ENCODE measurements around the gene HSPD1. TPM values are rescaled to one million over a fixed set of nuclear protein-coding genes. Genes with fewer than 3 reads are reported as not detected.

Gene HSPD1
- total and polyA plus RNA-seq, 9 of the 15 experiments (the other 6 are each of a cell fraction or from before 2014, with no cell fraction given), result 398 to 1,014 (median 622) TPM

GRCh38 chr2:197453123-197453913 is 46.3 kb downstream of the HSPD1 start, which contains the start of gene COQ10B (continued):
- TF ChIP-seq ZNF407 (IDR thresholded peaks at IDR 0.05; ENCODE audit: low read depth), result peak; percentile 57
- no peak for TF ChIP-seq HBP1 (CRISPR knock-in tag; IDR thresholded peaks at IDR 0.05)
- TF ChIP-seq NFXL1 (CRISPR knock-in tag; IDR thresholded peaks at IDR 0.05), result no peak
- peak; percentile 93 for TF ChIP-seq CEBPG (CRISPR knock-in tag; IDR thresholded peaks at IDR 0.05)
- peak; percentile 94 to 95 for TF ChIP-seq CEBPG (tag; conservative IDR thresholded peaks at IDR 0.05 in 1 of 2, IDR thresholded peaks at IDR 0.05 in 1 of 2)
- TF ChIP-seq ZNF23 (CRISPR knock-in tag; IDR thresholded peaks at IDR 0.05), result no peak
- TF ChIP-seq DLX4 (CRISPR knock-in tag; IDR thresholded peaks at IDR 0.05), result no peak
- TF ChIP-seq ADNP (tag; IDR thresholded peaks at IDR 0.05), result no peak
- TF ChIP-seq PTRF (tag; IDR thresholded peaks at IDR 0.05), result no peak
- no peak for TF ChIP-seq ETS2 (tag; IDR thresholded peaks at IDR 0.05; ENCODE audit: borderline replicate concordance, poor library complexity, severe bottlenecking)
- no peak for TF ChIP-seq SRSF9 (IDR thresholded peaks at IDR 0.05; ENCODE audit: borderline replicate concordance, low read depth, low read length)
- no peak for TF ChIP-seq SMAD1 (IDR thresholded peaks at IDR 0.05; ENCODE audit: low read depth, low read length, partially characterized antibody)
- no peak for TF ChIP-seq ZBED1 (IDR thresholded peaks at IDR 0.05)
- TF ChIP-seq ZNF224 (CRISPR knock-in tag; IDR thresholded peaks at IDR 0.05), result no peak
- TF ChIP-seq SMARCA4 (IDR thresholded peaks at IDR 0.05), result peak; percentile 50; the same call in 1 of the 2 replicates
- peak; percentile 50 for TF ChIP-seq ATF3 (IDR thresholded peaks at IDR 0.05)
- no peak; the same call in 1 of the 2 replicates for TF ChIP-seq ATF3 (CRISPR knock-in tag; conservative IDR thresholded peaks at IDR 0.05)
- TF ChIP-seq ZNF146 (CRISPR knock-in tag; IDR thresholded peaks at IDR 0.05; ENCODE audit: unreplicated experiment), result no peak

Data from K562 (cell line).